ENCODE results near the gene CFB. TPM values are rescaled to one million over a fixed set of nuclear protein-coding genes. Genes with fewer than 3 reads are reported as not detected.
A peak's percentile ranks its signal among the peaks of the same experiment; 100 is the strongest.

CFB gene
- total RNA-seq (2013), result 1.0 TPM
- 1 to 10 TPM in 1 of 3 donors, under 1 TPM in 1, not detected in 1; 0.37 to 2.2 TPM for polyA plus RNA-seq
- polyA minus RNA-seq, result 0.55 and 1.1 TPM in 2 replicates
- total RNA-seq, result 0 to 15.9 (median 0.35) reads per million in 11 experiments

GRCh38 chr6:31945507-31946369 is at the start of gene CFB:
TSS of gene CFB (plus strand) at chr6:31946095. CDS start at chr6:31946222, 127 bp downstream.
- peaks cover 13 to 31% (median 27%) of the 10 kb centered on the region in 3 donors for H3K27me3 Mint-ChIP-seq (ENCODE audit: low read depth in 3 of 3)
- peaks cover 0 to under 1% of the 10 kb centered on the region in 2 donors for H3K36me3 Mint-ChIP-seq
- Histone ChIP-seq H3K4me1 (ENCODE audit: control insufficient read depth in 1 of 2, insufficient read depth in 2 of 2, low read length in 2 of 2) (peaks cover 3 to 4% of the 10 kb centered on the region in 2 donors), H3K4me3 (replicated peaks in 1 of 3; ENCODE audit: low read depth in 2 of 3, low read length in 3 of 3) (no peak within 1 kb of the TSS), H2AFZ (ENCODE audit: insufficient read depth, low read depth, low read length, poor library complexity, severe bottlenecking) (no peak within 1 kb of the TSS), H3K27me3 (ENCODE audit: control insufficient read depth in 2 of 2, insufficient read depth in 2 of 2, low read length in 2 of 2) (no peaks in the 10 kb centered on the region), H3K36me3 (replicated peaks in 1 of 2; ENCODE audit: control insufficient read depth in 1 of 2, insufficient read depth in 2 of 2, low read length in 2 of 2) (peaks cover 1 to 2% of the 10 kb centered on the region in 2 donors), H4K20me1 (ENCODE audit: insufficient read depth, low read length) (no peaks in the 10 kb centered on the region), H3K79me2 (ENCODE audit: insufficient read depth, low read length) (no peaks in the 10 kb centered on the region), H3K27ac (ENCODE audit: low read depth in 1 of 2, low read length in 2 of 2) (no peak within 1 kb of the TSS), H3K4me2 (replicated peaks; ENCODE audit: extremely low read depth, low read length, poor library complexity, severe bottlenecking) (no peak within 1 kb of the TSS), H3K9me3 (replicated peaks in 1 of 2; ENCODE audit: control insufficient read depth in 1 of 2, insufficient read depth in 1 of 2, low read length in 2 of 2) (no peaks in the 10 kb centered on the region), H3K9ac (ENCODE audit: insufficient read depth, low read length, poor library complexity, severe bottlenecking) (peak within 1 kb of the TSS; percentile 21)
- H3K27ac Mint-ChIP-seq, result peak within 1 kb of the TSS in 3 of 7 donors; percentile 0 to 52 (median 32)
- WGBS (ENCODE audit: insufficient coverage), result 70% methylated on average over 8 of the region's 11 CpGs
- H3K4me3 Mint-ChIP-seq, result peak within 1 kb of the TSS; percentile 39 to 54
- peaks cover 17% of the 10 kb centered on the region for H3K4me1 Mint-ChIP-seq
- intact Hi-C loops (cut with micrococcal nuclease), result no loop called here
- H3K9me3 Mint-ChIP-seq, result peaks cover 0 to 1% (median 0%) of the 10 kb centered on the region in 7 donors
- no peak for TF ChIP-seq CTCF (IDR thresholded peaks at IDR 0.05)
- peak in 1 of 3 donors; percentile 74 for DNase-seq

GRCh38 chr6:31896493-31896855 is 49.4 kb upstream of the CFB start:
- Histone ChIP-seq H3K4me3 (replicated peaks in 1 of 3; ENCODE audit: low read depth in 2 of 3, low read length in 3 of 3) (peak overlapping the region in 2 of 3 experiments; percentile 73 to 97), H3K36me3 (replicated peaks in 1 of 2; ENCODE audit: control insufficient read depth in 1 of 2, insufficient read depth in 2 of 2, low read length in 2 of 2) (peaks cover 22 to 35% of the 10 kb centered on the region in 2 donors), H2AFZ (ENCODE audit: insufficient read depth, low read depth, low read length, poor library complexity, severe bottlenecking) (peak overlapping the region; percentile 96), H3K27ac (ENCODE audit: low read depth in 1 of 2, low read length in 2 of 2) (peak overlapping the region; percentile 2 to 61), H3K27me3 (ENCODE audit: control insufficient read depth in 2 of 2, insufficient read depth in 2 of 2, low read length in 2 of 2) (no peaks in the 10 kb centered on the region), H3K79me2 (ENCODE audit: insufficient read depth, low read length) (peaks cover 17% of the 10 kb centered on the region), H3K4me2 (replicated peaks; ENCODE audit: extremely low read depth, low read length, poor library complexity, severe bottlenecking) (peak overlapping the region; percentile 82), H3K9ac (ENCODE audit: insufficient read depth, low read length, poor library complexity, severe bottlenecking) (peak overlapping the region; percentile 73), H4K20me1 (ENCODE audit: insufficient read depth, low read length) (no peaks in the 10 kb centered on the region), H3K4me1 (ENCODE audit: control insufficient read depth in 1 of 2, insufficient read depth in 2 of 2, low read length in 2 of 2) (peaks cover 33 to 48% of the 10 kb centered on the region in 2 donors), H3K9me3 (replicated peaks in 1 of 2; ENCODE audit: control insufficient read depth in 1 of 2, insufficient read depth in 1 of 2, low read length in 2 of 2) (no peaks in the 10 kb centered on the region)
- H3K27ac Mint-ChIP-seq, result peak overlapping the region in 6 of 7 donors; percentile 13 to 85 (median 60)
- H3K9me3 Mint-ChIP-seq, result no peaks in the 10 kb centered on the region
- 56% methylated on average over 4 of the region's 4 CpGs for WGBS (ENCODE audit: insufficient coverage)
- H3K4me3 Mint-ChIP-seq, result peak overlapping the region; percentile 72
- H3K27me3 Mint-ChIP-seq (ENCODE audit: low read depth in 3 of 3), result no peaks in the 10 kb centered on the region
- H3K4me1 Mint-ChIP-seq, result peaks cover 35% of the 10 kb centered on the region
- TF ChIP-seq CTCF (IDR thresholded peaks at IDR 0.05), result no peak
- intact Hi-C loops (cut with micrococcal nuclease), result loop anchor here (5.0 kb wide), 3 partner anchors 34 to 61 kb away; partner anchors contain the start of genes NELFE (in 1 of the 2), NEU1 (in 1 of the 2) and SKIC2 (in 1 of the 2)
- H3K36me3 Mint-ChIP-seq, result peaks cover 19 to 33% of the 10 kb centered on the region in 2 donors
- no peak for DNase-seq
